ENCODE results near the gene TSKU. TPM values are rescaled to one million over a fixed set of nuclear protein-coding genes. Genes with fewer than 3 reads are reported as not detected.

The TSKU gene
- total and polyA plus RNA-seq, 2 experiments from 2014 or later: 30.6 to 30.8 TPM

- Histone ChIP-seq H3K79me2 (ENCODE audit: insufficient read depth) (no peaks in the 10 kb centered on the region), H3K4me2 (ENCODE audit: unreplicated experiment) (no peak overlapping the region), H3K9me3 (ENCODE audit: low read depth) (no peaks in the 10 kb centered on the region), H3K9ac (no peak overlapping the region), H2AFZ (no peak overlapping the region), H3K27ac (no peak overlapping the region), H3K4me1 (ENCODE audit: insufficient read depth) (no peaks in the 10 kb centered on the region), H3K36me3 (ENCODE audit: low read depth) (no peaks in the 10 kb centered on the region), H4K20me1 (ENCODE audit: insufficient read depth) (no peaks in the 10 kb centered on the region), H3K9me2 (ENCODE audit: insufficient read depth) (no peaks in the 10 kb centered on the region), H3F3A (ENCODE audit: insufficient read depth) (no peaks in the 10 kb centered on the region), H3K27me3 (replicated peaks; ENCODE audit: insufficient read depth) (peaks cover 48% of the 10 kb centered on the region), H3K4me3 (no peak overlapping the region)
- DNase-seq: no peak
- TF ChIP-seq EZH2 (IDR thresholded peaks at IDR 0.05; ENCODE audit: insufficient read depth, poor library complexity, severe bottlenecking) (no peak), EZH2phosphoT487 (IDR thresholded peaks at IDR 0.05; ENCODE audit: insufficient read depth, low read depth) (no peak)
- WGBS, 2 experiments (ENCODE audit: low coverage in 1 of 2, low lambda C conversion rate in 2 of 2, missing lambda C conversion rate in 2 of 2): 84 to 89% methylated on average over 3 of the region's 3 CpGs
- in situ Hi-C loops (cut with MboI): no loop called here
Observed at GRCh38 chr11:76845069-76845468, 61.9 kb downstream of the TSKU start.

- in situ Hi-C loops (cut with MboI): no loop called here
- Histone ChIP-seq H3K27me3 (replicated peaks; ENCODE audit: insufficient read depth) (peaks cover 38% of the 10 kb centered on the region), H3K4me1 (ENCODE audit: insufficient read depth) (no peaks in the 10 kb centered on the region), H3K9me3 (ENCODE audit: low read depth) (no peaks in the 10 kb centered on the region), H3K36me3 (ENCODE audit: low read depth) (no peaks in the 10 kb centered on the region), H3K27ac (no peak overlapping the region), H2AFZ (no peak overlapping the region), H3F3A (ENCODE audit: insufficient read depth) (no peaks in the 10 kb centered on the region), H3K9me2 (ENCODE audit: insufficient read depth) (no peaks in the 10 kb centered on the region), H3K4me3 (no peak overlapping the region), H3K4me2 (ENCODE audit: unreplicated experiment) (no peak overlapping the region), H3K9ac (no peak overlapping the region), H3K79me2 (ENCODE audit: insufficient read depth) (no peaks in the 10 kb centered on the region), H4K20me1 (ENCODE audit: insufficient read depth) (no peaks in the 10 kb centered on the region)
- DNase-seq: no peak
- WGBS, 2 experiments (ENCODE audit: low coverage in 1 of 2, low lambda C conversion rate in 2 of 2, missing lambda C conversion rate in 2 of 2): 64 to 77% methylated on average over 3 of the region's 3 CpGs
- TF ChIP-seq EZH2phosphoT487 (IDR thresholded peaks at IDR 0.05; ENCODE audit: insufficient read depth, low read depth) (no peak), EZH2 (IDR thresholded peaks at IDR 0.05; ENCODE audit: insufficient read depth, poor library complexity, severe bottlenecking) (no peak)
Observed at GRCh38 chr11:76846441-76846840, 63.3 kb downstream of the TSKU start.

Other genes with a start within 250 kb of the TSKU start
- 4.2 and 7.9 TPM in 2 replicates for gene LRRC32, start 112.6 kb upstream of the TSKU start, total RNA-seq (2014; rRNA removed; shearing (Covaris generic))
- gene LRRC32, start 112.6 kb upstream of the TSKU start, polyA plus RNA-seq (2016; fragmentation: Nextera tagmentation; extraction: Ambion mirVana): 3.5 and 4.0 TPM in 2 replicates
- 10.2 and 37.9 TPM in 2 replicates for gene ACER3, start 77.6 kb downstream of the TSKU start, total RNA-seq (2014; rRNA removed; shearing (Covaris generic))
- gene ACER3, start 77.6 kb downstream of the TSKU start, polyA plus RNA-seq (2016; fragmentation: Nextera tagmentation; extraction: Ambion mirVana): 9.1 and 12.0 TPM in 2 replicates